ENCODE measurements around the gene RAD51B. TPM values are rescaled to one million over a fixed set of nuclear protein-coding genes. Genes with fewer than 3 reads are reported as not detected.

The RAD51B gene
- total and polyA plus RNA-seq, 8 donors = 10.8 to 18.3 (median 14.1) TPM

DNA sequence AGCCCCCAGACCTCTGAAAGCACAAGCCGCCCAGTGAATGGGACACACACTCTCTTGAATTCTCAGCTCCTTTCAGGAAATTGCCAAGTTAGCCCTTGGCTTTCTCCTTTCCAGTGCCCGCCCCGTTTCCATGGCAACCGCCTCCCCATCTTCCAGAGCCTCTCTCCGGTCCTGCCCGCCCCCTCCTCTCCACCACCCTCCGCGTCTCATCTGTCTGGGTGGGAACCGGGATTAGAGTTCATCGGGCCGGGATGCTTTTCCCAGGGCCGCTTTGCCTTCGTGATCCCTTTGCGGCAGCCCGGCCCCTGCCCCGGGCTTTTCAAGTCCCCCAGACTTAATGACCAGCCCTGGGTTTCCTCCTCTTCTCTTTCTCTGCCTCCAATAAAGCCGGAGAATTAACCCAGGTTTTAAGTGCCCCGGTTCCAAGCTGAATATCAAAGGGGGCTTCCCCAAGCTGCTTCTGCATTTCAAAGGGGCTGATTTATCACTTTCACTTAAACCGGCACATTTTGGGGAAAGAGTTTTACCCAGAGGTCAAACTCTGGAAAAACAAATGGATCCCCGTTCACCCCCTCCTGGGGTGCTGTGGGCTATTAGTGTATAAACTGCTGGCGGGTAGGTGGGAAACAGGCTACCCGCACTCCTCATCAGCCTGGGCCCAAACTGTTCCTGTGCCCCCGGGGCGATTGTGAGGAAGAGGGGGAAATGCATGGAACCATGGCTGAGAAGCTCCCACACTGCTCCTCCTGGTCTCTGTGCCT lies 871.6 kb downstream of the RAD51B start:
- Histone ChIP-seq H3K4me1 (peaks cover 5 to 40% of the 10 kb centered on the region in 2 donors), H3K4me3 (no peak overlapping the region), H3K27ac (no peak overlapping the region), H3K36me3 (no peaks in the 10 kb centered on the region), H3K27me3 (no peaks in the 10 kb centered on the region), H3K9me3 (no peaks in the 10 kb centered on the region)
- intact Hi-C loops (cut with DNase I) = no loop called here
- ATAC-seq (no peak), DNase-seq (no peak)
- TF ChIP-seq, protein P1, sequence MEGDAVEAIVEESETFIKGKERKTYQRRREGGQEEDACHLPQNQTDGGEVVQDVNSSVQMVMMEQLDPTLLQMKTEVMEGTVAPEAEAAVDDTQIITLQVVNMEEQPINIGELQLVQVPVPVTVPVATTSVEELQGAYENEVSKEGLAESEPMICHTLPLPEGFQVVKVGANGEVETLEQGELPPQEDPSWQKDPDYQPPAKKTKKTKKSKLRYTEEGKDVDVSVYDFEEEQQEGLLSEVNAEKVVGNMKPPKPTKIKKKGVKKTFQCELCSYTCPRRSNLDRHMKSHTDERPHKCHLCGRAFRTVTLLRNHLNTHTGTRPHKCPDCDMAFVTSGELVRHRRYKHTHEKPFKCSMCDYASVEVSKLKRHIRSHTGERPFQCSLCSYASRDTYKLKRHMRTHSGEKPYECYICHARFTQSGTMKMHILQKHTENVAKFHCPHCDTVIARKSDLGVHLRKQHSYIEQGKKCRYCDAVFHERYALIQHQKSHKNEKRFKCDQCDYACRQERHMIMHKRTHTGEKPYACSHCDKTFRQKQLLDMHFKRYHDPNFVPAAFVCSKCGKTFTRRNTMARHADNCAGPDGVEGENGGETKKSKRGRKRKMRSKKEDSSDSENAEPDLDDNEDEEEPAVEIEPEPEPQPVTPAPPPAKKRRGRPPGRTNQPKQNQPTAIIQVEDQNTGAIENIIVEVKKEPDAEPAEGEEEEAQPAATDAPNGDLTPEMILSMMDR (IDR thresholded peaks at IDR 0.05) = no peak

DNA sequence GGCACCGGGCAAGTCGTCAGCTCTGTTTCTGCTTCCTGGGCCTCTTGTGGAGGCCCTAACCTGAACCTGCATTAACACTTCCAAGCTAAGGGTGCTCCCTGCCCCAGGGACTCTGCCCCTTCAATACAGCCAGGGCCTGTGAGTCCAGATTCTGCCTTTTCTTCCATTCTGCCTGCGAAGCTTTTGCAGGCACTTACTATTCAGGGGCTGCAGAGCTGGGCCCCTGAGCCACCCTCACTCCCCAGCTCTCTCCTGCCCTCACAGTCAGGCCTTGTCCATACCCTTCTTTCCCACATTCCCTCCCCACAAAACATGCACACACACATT lies 872.2 kb downstream of the RAD51B start:
- no peaks in the 10 kb centered on the region for H3K9me3 ChIP-seq
- intact Hi-C loops (cut with DNase I) = no loop called here
- H3K27me3 ChIP-seq = no peaks in the 10 kb centered on the region
- ATAC-seq (no peak), DNase-seq (no peak)
- H3K4me3 ChIP-seq = no peak overlapping the region
- H3K36me3 ChIP-seq = no peaks in the 10 kb centered on the region
- H3K27ac ChIP-seq = no peak overlapping the region
- TF ChIP-seq, protein P1 (IDR thresholded peaks at IDR 0.05) = no peak
- H3K4me1 ChIP-seq = peaks cover 5 to 42% of the 10 kb centered on the region in 2 donors

- DNase-seq (no peak), ATAC-seq (no peak)
- H3K27me3 ChIP-seq = no peaks in the 10 kb centered on the region
- TF ChIP-seq, protein P1 (IDR thresholded peaks at IDR 0.05) = no peak
- H3K4me1 ChIP-seq = peaks cover 5 to 42% of the 10 kb centered on the region in 2 donors
- H3K27ac ChIP-seq = no peak overlapping the region
- no peak overlapping the region for H3K4me3 ChIP-seq
- no peaks in the 10 kb centered on the region for H3K9me3 ChIP-seq
- intact Hi-C loops (cut with DNase I) = no loop called here
- H3K36me3 ChIP-seq = no peaks in the 10 kb centered on the region
Measured at GRCh38 chr14:68692216-68692615, 872.6 kb downstream of the RAD51B start.

DNA sequence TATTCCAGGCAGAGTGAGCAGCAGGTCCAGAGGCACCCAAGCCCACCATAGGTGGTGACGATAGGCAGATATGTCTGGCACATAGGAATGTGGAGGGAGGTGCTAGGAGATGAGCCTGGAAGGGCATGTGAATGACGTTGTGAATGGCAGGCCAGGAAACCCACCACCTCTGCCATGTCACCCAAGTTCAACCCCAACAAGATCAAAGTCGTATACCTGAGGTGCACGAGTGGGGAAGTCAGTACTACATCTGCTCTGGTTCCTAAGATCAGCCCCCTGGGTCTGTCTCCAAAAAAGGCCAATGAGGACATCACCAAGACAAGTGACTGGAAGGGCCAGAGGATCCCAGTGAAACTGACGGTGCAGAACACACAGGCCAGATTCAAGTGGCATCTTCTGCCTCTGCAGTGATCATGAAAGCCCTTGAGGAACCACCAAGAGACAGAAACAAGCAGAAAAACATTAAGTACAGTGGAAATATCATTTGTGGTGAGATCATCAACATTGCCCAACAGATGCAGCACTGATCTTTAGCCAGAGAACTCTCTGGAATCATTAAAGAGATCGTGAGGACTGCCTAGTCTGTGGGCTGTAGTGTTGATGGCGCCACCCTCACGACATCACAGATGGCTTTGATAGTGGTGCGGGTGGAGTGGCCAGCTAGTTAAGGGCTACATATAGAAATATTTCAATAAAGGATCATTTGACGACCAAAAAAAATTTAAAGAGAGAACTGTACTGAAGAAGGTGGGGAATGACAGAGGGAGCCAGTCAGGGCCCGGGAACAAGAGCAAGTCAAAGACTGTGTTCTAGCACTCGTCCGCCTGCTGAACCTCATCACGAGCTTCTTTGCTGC lies 873.6 kb downstream of the RAD51B start:
- no peak for DNase-seq
- no peak overlapping the region for H3K4me3 ChIP-seq

More for the DNA sequence above, 873.6 kb downstream of the RAD51B start:
- no peaks in the 10 kb centered on the region for H3K36me3 ChIP-seq
- TF ChIP-seq, protein P1 (IDR thresholded peaks at IDR 0.05) = no peak
- H3K9me3 ChIP-seq = no peaks in the 10 kb centered on the region
- peak; percentile 19 for ATAC-seq
- H3K4me1 ChIP-seq = peaks cover 5 to 42% of the 10 kb centered on the region in 2 donors
- no peaks in the 10 kb centered on the region for H3K27me3 ChIP-seq
- peak overlapping the region in 1 of 2 donors; percentile 62 for H3K27ac ChIP-seq
- intact Hi-C loops (cut with DNase I) = no loop called here

All from left lung (tissue), 10 donors.